ENCODE data around the gene TBC1D24. TPM values are rescaled to one million over a fixed set of nuclear protein-coding genes. Genes with fewer than 3 reads are reported as not detected.
"Not testable (repeated sequence)": the region's sequence is repeated elsewhere in the genome, so short reads cannot be mapped to it uniquely, and the experiment has no call there.

The TBC1D24 gene
- total RNA-seq, 1 donor from 2014 or later = 8.3 TPM

- intact Hi-C loops (cut with DNase I) = no loop called here
- no peak for DNase-seq (ENCODE audit: low spot score)
These were observed 2.4 kb downstream of the TBC1D24 start for GRCh38 chr16:2477327-2477726.

- DNase-seq (ENCODE audit: low spot score) = no peak
- intact Hi-C loops (cut with DNase I) = no loop called here
These were observed 3.4 kb downstream of the TBC1D24 start for GRCh38 chr16:2478279-2478678.

- DNase-seq (ENCODE audit: low spot score) = not testable (repeated sequence)
- intact Hi-C loops (cut with DNase I) = loop anchor here (10.0 kb wide), 1 partner anchor 145 kb away; no protein-coding TSS in a partner anchor
These were observed 5.1 kb downstream of the TBC1D24 start for GRCh38 chr16:2479996-2480395.

GRCh38 chr16:2480948-2481347 is 6.0 kb downstream of the TBC1D24 start:
- no peak for DNase-seq (ENCODE audit: low spot score)
- intact Hi-C loops (cut with DNase I) = loop anchor here (10.0 kb wide), 1 partner anchor 146 kb away; no protein-coding TSS in a partner anchor

GRCh38 chr16:2481676-2482075 is 6.7 kb downstream of the TBC1D24 start:
- intact Hi-C loops (cut with DNase I) = loop anchor here (10.0 kb wide), 1 partner anchor 147 kb away; no protein-coding TSS in a partner anchor

GRCh38 chr16:2482249-2482648 is 7.3 kb downstream of the TBC1D24 start:
- intact Hi-C loops (cut with DNase I) = loop anchor here (10.0 kb wide), 1 partner anchor 147 kb away; no protein-coding TSS in a partner anchor
- no peak for DNase-seq (ENCODE audit: low spot score)

More at GRCh38 chr16:2481676-2482075, 6.7 kb downstream of the TBC1D24 start:
- DNase-seq (ENCODE audit: low spot score) = no peak

GRCh38 chr16:2482708-2483534 is 8.0 kb downstream of the TBC1D24 start:
- no peak for DNase-seq (ENCODE audit: low spot score)
- intact Hi-C loops (cut with DNase I) = loop anchor here (10.0 kb wide), 1 partner anchor 148 kb away; no protein-coding TSS in a partner anchor

GRCh38 chr16:2483939-2484897 is 9.3 kb downstream of the TBC1D24 start:
- intact Hi-C loops (cut with DNase I) = loop anchor here (10.0 kb wide), 1 partner anchor 149 kb away; no protein-coding TSS in a partner anchor

GRCh38 chr16:2484898-2485508 is 10.1 kb downstream of the TBC1D24 start:
- intact Hi-C loops (cut with DNase I) = loop anchor here (10.0 kb wide), 1 partner anchor 150 kb away; no protein-coding TSS in a partner anchor
- DNase-seq (ENCODE audit: low spot score) = no peak

More at GRCh38 chr16:2483939-2484897, 9.3 kb downstream of the TBC1D24 start:
- DNase-seq (ENCODE audit: low spot score) = no peak

- intact Hi-C loops (cut with DNase I) = loop anchor here (10.0 kb wide), 1 partner anchor 151 kb away; no protein-coding TSS in a partner anchor
- no peak for DNase-seq (ENCODE audit: low spot score)
These were observed 11.0 kb downstream of the TBC1D24 start for GRCh38 chr16:2485811-2486507.

GRCh38 chr16:2486645-2487516 is 12.0 kb downstream of the TBC1D24 start:
- DNase-seq (ENCODE audit: low spot score) = no peak
- intact Hi-C loops (cut with DNase I) = loop anchor here (10.0 kb wide), 1 partner anchor 152 kb away; no protein-coding TSS in a partner anchor

- intact Hi-C loops (cut with DNase I) = loop anchor here (10.0 kb wide), 1 partner anchor 153 kb away; no protein-coding TSS in a partner anchor
These were observed 12.6 kb downstream of the TBC1D24 start for GRCh38 chr16:2487517-2487842.

GRCh38 chr16:2487903-2488531 is 13.1 kb downstream of the TBC1D24 start:
- DNase-seq (ENCODE audit: low spot score) = no peak

More at GRCh38 chr16:2487517-2487842, 12.6 kb downstream of the TBC1D24 start:
- no peak for DNase-seq (ENCODE audit: low spot score)

GRCh38 chr16:2489581-2489980 is 14.7 kb downstream of the TBC1D24 start:
- intact Hi-C loops (cut with DNase I) = loop anchor here (10.0 kb wide), 1 partner anchor 155 kb away; no protein-coding TSS in a partner anchor
- no peak for DNase-seq (ENCODE audit: low spot score)

More at GRCh38 chr16:2487903-2488531, 13.1 kb downstream of the TBC1D24 start:
- intact Hi-C loops (cut with DNase I) = loop anchor here (10.0 kb wide), 1 partner anchor 153 kb away; no protein-coding TSS in a partner anchor

- DNase-seq (ENCODE audit: low spot score) = no peak
- intact Hi-C loops (cut with DNase I) = no loop called here
These were observed 15.5 kb downstream of the TBC1D24 start for GRCh38 chr16:2490190-2491105.

- DNase-seq (ENCODE audit: low spot score) = no peak
- intact Hi-C loops (cut with DNase I) = no loop called here
These were observed 17.4 kb downstream of the TBC1D24 start for GRCh38 chr16:2492292-2492691.

Data from cardiac septum (tissue), 1 donor.